ENCODE measurements around the gene LCLAT1. TPM values are rescaled to one million over a fixed set of nuclear protein-coding genes. Genes with fewer than 3 reads are reported as not detected.
A peak's percentile ranks its signal among the peaks of the same experiment; 100 is the strongest.

LCLAT1 gene
- 10 to 100 TPM; 24.9 to 62.9 (median 36.3) TPM for total RNA-seq

DNA sequence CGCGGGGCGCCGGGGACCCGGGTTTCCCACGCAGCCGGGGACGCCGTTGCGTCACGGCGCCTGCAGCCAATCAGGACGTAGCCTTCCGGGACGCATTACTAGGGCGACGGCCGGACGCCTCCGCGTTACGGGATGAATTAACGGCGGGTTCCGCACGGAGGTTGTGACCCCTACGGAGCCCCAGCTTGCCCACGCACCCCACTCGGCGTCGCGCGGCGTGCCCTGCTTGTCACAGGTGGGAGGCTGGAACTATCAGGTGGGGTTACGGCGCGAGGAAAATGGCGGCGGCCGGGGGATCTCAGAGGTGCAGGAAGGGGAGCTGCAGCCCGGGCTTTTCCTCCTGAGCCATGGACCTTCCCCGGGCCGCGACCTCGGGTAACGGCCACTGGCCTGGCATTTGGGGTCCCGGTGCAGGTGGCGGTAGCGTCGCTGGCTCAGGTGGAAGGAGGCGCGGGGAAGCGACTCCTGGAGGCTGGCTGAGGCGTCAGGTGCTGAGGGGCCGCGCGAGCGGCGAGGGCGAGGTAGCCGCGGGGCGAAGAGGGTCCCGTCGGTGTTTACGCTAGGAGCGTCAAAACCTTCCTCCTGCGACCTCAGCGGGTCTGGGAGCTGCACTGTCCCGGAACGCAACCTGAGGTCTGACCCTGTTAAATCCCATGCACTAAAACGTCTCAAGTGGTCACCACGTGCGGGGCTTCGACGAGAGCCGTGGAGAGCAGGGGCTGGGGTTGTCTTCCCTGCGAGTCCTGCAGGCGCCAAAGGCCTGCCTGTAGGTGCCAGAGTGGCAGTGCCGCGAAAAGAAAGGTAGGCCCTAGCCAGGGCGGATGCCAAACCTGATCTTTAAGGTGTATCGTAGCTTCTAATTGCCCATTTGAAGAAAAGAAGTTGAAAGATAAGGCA is at the start of gene LCLAT1:
Gene LCLAT1 (plus strand): TSS at position 98 of the 897 bp plus-strand sequence. CDS start 78,345 bp downstream, outside the sequence.
- peak; percentile 94 for DNase-seq (ENCODE audit: extremely low spot score)
- TF ChIP-seq POLR2AphosphoS5 (IDR thresholded peaks at IDR 0.05) = peak; percentile 71 to 77
- TF ChIP-seq POLR2A (IDR thresholded peaks at IDR 0.05; ENCODE audit: low read depth) = no peak
- TF ChIP-seq, protein P1, sequence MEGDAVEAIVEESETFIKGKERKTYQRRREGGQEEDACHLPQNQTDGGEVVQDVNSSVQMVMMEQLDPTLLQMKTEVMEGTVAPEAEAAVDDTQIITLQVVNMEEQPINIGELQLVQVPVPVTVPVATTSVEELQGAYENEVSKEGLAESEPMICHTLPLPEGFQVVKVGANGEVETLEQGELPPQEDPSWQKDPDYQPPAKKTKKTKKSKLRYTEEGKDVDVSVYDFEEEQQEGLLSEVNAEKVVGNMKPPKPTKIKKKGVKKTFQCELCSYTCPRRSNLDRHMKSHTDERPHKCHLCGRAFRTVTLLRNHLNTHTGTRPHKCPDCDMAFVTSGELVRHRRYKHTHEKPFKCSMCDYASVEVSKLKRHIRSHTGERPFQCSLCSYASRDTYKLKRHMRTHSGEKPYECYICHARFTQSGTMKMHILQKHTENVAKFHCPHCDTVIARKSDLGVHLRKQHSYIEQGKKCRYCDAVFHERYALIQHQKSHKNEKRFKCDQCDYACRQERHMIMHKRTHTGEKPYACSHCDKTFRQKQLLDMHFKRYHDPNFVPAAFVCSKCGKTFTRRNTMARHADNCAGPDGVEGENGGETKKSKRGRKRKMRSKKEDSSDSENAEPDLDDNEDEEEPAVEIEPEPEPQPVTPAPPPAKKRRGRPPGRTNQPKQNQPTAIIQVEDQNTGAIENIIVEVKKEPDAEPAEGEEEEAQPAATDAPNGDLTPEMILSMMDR (IDR thresholded peaks at IDR 0.05) = no peak
- TF ChIP-seq EP300 (IDR thresholded peaks at IDR 0.05) = no peak

DNA sequence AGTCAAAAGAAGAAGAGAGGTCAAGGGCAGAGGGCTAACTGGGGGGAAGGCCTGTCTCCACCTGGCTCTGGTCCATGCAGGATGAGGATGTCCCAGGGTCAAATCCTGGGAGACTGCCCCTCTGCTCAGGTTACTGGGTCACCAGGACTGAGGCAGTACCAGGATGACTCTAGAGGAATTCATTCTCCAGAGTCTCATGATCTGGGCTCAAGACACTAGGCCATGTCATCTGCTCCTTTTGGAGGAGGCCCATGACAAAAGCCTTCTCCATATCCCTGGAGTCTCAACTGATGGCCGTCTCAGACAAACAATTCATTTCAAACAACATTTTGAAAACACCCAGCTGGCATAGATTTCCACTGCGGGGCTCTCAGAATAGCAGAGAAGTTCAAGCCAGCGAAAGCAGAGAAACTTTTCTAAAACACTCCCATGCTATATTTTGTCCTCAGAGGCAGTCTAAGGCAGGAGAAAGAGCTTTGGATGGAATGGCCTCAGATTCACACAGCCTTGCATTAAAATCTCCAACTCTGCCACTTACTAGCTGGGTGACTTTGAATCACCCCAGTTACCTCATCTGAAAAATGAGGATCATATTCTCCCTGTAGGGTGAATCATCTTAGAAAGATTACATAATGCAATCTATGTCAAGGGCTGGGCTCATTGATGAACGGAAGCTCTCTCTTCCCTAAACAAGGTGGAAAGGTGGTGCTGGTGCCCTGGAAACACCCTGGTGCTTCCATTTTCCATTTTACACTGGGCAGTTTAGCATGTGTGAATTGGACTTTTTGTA is 48.8 kb upstream of the LCLAT1 start:
- intact Hi-C loops (cut with DNase I) = no loop called here
- Histone ChIP-seq H3K27ac (replicated peaks in 1 of 4) (no peak overlapping the region), H3K27me3 (no peaks in the 10 kb centered on the region), H3K9me3 (no peaks in the 10 kb centered on the region), H3K36me3 (no peaks in the 10 kb centered on the region), H3K4me3 (no peak overlapping the region), H3K4me1 (peaks cover 0 to 38% (median 32%) of the 10 kb centered on the region in 4 donors)
- 71% methylated on average over 4 of the region's 4 CpGs for WGBS
- TF ChIP-seq POLR2A (IDR thresholded peaks at IDR 0.05; ENCODE audit: low read depth) (no peak), EP300 (IDR thresholded peaks at IDR 0.05) (no peak), POLR2AphosphoS5 (IDR thresholded peaks at IDR 0.05) (no peak)
- TF ChIP-seq, protein P1 (IDR thresholded peaks at IDR 0.05) = no peak
- DNase-seq (ENCODE audit: extremely low spot score) = no peak

More for the DNA sequence above, at the start of gene LCLAT1:
- intact Hi-C loops (cut with DNase I) = no loop called here
- Histone ChIP-seq H3K27ac (replicated peaks in 1 of 4) (peak within 1 kb of the TSS; percentile 76 to 87 (median 84)), H3K36me3 (no peaks in the 10 kb centered on the region), H3K4me1 (peaks cover 0 to 31% (median 23%) of the 10 kb centered on the region in 4 donors), H3K9me3 (no peaks in the 10 kb centered on the region), H3K4me3 (peak within 1 kb of the TSS; percentile 80 to 89 (median 86)), H3K27me3 (no peaks in the 10 kb centered on the region)
- WGBS = 8% methylated on average over 25 of the region's 83 CpGs

DNA sequence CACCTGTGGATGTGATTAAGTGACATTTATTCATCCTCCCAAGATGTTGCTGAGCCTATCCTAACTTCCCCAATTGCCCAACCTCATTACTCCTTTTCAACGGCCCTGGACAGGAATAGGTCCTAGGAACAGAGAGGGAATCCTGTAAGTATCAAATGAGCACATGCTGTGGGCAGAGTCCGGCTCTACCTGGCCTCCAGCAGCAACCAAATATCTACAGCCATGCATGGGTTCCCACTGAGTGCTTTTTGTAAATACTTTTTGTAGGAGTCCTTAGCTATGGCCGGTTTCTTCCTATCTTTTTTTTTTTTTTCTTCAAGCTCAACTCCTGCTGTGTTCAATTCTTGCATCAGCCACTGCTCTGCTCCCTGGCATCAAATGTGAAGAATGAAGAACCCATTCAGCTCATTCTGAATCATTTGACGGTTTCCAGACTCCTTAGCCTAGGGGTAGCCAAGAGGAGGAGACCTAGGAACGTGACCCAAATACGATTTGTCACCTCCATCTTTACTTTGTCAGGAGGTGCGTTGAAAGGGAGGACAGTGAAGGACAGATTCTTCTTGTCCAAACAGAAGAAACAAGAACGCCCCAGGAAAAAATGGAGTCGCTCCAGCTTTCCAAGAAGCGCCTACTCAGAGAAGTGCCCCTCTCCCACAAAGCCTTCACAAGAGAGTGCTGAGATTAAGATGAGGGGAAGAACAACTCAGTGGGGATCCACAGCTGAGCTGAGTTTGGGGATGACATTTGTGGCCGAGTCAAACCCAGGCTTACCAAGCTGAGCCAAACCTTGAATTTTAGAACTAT is 46.7 kb upstream of the LCLAT1 start:
- peak overlapping the region in 3 of 4 donors; percentile 35 to 62 (median 36) for H3K27ac ChIP-seq (replicated peaks in 1 of 4)
- H3K4me1 ChIP-seq = peaks cover 10 to 58% (median 51%) of the 10 kb centered on the region in 4 donors
- intact Hi-C loops (cut with DNase I) = no loop called here

More for the DNA sequence above, 46.7 kb upstream of the LCLAT1 start:
- WGBS = 64% methylated on average over 11 of the region's 11 CpGs
- Histone ChIP-seq H3K4me3 (no peak overlapping the region), H3K36me3 (no peaks in the 10 kb centered on the region), H3K9me3 (no peaks in the 10 kb centered on the region), H3K27me3 (no peaks in the 10 kb centered on the region)
- DNase-seq (ENCODE audit: extremely low spot score) = peak; percentile 74
- TF ChIP-seq POLR2AphosphoS5 (IDR thresholded peaks at IDR 0.05) = peak; percentile 16 to 79
- TF ChIP-seq, protein P1 (IDR thresholded peaks at IDR 0.05) = no peak
